Posterior vena cava (tissue), 2 donors: ENCODE measurements around the gene SYNE2. TPM values are rescaled to one million over a fixed set of nuclear protein-coding genes. Genes with fewer than 3 reads are reported as not detected.
"Not testable (repeated sequence)": the region's sequence is repeated elsewhere in the genome, so short reads cannot be mapped to it uniquely, and the experiment has no call there.

ENCODE experiments used
- DNase-seq: peaks from one replicate; pipeline ENCODE4 v3.0.0-alpha.2; 2020; ENCODE audit warnings: low spot score
- intact Hi-C, 2 donors: fragments of 100-400 bp; cut with DNase I; formaldehyde crosslinking; loops; one replicate each; pipeline versions ENCODE4 v1.14.1 to v1.14.2; 2022 to 2023
- total RNA-seq, 2 donors: library from RNA; stranded (reverse); fragmentation: NEBNext Ultra II Directional; extraction: Animal tissue kit (Norgen Biotek cat#: 25700); gene quantifications; one replicate each; pipeline ENCODE4 v1.2.1, GENCODE V29; 2021
- donor health status: DM: yes; HTN: yes; CAD: no.
- donor health status: DM: yes; HTN: yes; CAD: no.

Gene SYNE2
- total RNA-seq, 2 donors from 2014 or later: 63.4 to 83.9 TPM

DNA sequence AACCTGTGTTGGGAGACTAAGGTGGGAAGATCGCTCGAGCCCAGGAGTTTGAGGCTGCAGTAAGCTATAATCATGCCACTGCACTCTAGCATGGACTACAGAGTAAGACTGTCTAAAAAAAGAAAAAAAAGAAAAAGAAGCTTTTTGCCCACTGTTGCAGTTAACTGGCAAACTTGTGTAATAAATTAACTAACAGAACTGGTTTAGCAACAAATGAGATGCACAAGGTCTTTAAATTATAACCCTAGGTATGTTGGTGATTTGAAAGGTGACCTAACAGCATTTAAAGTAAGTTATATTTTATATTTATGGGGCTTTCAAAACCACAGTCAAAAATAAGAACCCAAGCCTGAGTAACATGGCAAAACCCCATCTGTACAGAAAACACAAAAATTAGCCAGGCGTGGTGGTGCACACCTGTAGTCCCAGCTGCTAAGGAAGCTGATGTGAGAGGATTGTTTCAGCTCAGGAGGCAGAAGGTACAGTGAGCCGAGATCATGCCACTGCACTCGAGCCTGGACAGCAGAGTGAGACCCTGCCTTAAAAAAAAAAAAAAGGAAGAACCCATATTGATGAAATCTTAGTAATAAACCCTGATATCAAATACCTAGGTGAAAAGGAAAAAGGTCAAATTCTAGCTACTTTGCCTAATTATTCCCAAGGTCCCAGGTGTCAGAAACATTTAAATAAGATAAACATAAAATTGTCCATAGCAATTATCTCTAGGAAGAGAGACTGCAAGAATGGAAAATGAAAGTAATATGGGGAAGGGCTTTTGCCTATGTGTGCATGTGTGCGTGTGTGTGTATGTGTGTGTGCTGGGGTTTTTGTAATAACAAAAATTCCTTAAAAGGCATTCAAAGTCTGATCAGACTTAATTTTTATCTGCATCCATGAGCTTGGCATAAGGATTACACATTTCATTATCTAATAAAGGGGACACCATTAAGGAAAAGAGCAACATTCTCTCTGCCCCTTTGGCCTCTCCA is 15.4 kb downstream of the SYNE2 start:
- DNase-seq: no peak
- intact Hi-C loops: no loop called here

GRCh38 chr14:63869940-63870752 is 17.3 kb downstream of the SYNE2 start:
- DNase-seq, intact Hi-C loops: not testable (repeated sequence)

GRCh38 chr14:63870753-63871037 is 17.9 kb downstream of the SYNE2 start:
- not testable (repeated sequence) for DNase-seq

GRCh38 chr14:63874223-63874622 is 21.4 kb downstream of the SYNE2 start:
- intact Hi-C loops: no loop called here
- DNase-seq: no peak

More at GRCh38 chr14:63870753-63871037, 17.9 kb downstream of the SYNE2 start:
- intact Hi-C loops: not testable (repeated sequence)

- intact Hi-C loops: no loop called here
Observed at GRCh38 chr14:63875311-63875710, 22.5 kb downstream of the SYNE2 start.

DNA sequence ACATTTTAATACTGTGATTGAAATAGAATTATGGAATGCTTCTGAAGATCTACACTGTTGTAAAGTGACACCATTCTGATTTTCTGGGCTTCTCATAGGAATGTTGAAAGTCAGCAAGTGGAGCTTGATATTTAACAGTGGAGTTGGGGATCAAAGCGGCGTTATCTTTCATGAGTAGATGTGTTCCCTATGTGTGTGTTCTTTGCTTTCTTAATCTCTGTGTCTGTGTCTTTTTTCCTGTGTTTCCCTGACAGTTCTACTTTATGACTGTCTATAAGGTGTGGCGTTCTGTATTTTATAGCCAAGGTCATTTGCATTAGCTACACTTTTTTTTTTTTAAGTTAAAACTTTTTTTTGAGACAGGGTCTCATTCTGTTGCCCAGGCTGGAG is 24.7 kb downstream of the SYNE2 start:
- no peak for DNase-seq
- intact Hi-C loops: no loop called here

More at GRCh38 chr14:63875311-63875710, 22.5 kb downstream of the SYNE2 start:
- no peak for DNase-seq

- intact Hi-C loops: no loop called here
- no peak for DNase-seq
Observed at GRCh38 chr14:63878052-63878451, 25.2 kb downstream of the SYNE2 start.

DNA sequence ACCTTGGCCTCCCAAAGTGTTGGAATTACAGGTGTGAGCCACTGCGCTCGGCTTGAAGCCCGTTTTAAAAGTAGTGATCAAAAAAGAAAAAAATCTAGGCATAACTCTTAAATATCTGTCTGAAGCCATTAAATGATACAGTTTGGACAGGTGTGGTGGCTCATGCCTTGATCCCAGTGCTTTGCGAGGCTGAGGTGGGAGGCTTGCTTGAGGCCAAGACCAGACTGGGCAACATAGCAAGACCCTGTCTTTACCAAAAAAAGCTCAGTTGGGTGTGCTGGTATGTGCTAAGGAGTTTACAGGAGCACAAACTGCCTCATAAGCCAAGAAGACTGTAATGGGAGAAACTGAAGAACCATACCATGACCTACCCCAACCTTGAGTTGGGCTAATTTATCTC is 26.0 kb downstream of the SYNE2 start:
- no peak for DNase-seq
- intact Hi-C loops: no loop called here

GRCh38 chr14:63881926-63882325 is 29.1 kb downstream of the SYNE2 start:
- intact Hi-C loops: no loop called here
- no peak for DNase-seq

DNA sequence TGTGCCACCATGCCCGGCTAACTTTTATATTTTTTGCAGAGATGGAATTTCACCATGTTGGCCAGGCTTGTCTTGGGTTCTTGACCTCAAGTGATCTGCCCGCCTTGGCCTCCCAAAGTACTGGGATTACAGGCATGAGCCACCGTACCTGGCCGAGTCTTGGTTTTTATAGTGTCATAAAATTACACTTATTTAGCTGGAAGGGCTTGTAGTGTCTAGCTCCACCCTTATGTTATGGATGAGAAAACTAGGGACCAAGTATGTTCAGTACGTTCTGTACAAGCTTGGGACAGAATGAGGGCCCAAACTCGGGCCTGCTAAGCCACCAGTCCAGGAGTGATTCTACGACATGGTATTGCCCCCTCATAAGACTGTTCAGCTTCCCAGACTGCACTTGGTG is 35.1 kb downstream of the SYNE2 start:
- intact Hi-C loops: no loop called here
- no peak for DNase-seq

- DNase-seq: no peak
- intact Hi-C loops: loop anchor here in 1 of 2 donors (5.0 kb wide), 1 partner anchor 38 kb away; the partner anchor contains the start of gene SYNE2
Observed at GRCh38 chr14:63890553-63890952, 37.7 kb downstream of the SYNE2 start.

DNA sequence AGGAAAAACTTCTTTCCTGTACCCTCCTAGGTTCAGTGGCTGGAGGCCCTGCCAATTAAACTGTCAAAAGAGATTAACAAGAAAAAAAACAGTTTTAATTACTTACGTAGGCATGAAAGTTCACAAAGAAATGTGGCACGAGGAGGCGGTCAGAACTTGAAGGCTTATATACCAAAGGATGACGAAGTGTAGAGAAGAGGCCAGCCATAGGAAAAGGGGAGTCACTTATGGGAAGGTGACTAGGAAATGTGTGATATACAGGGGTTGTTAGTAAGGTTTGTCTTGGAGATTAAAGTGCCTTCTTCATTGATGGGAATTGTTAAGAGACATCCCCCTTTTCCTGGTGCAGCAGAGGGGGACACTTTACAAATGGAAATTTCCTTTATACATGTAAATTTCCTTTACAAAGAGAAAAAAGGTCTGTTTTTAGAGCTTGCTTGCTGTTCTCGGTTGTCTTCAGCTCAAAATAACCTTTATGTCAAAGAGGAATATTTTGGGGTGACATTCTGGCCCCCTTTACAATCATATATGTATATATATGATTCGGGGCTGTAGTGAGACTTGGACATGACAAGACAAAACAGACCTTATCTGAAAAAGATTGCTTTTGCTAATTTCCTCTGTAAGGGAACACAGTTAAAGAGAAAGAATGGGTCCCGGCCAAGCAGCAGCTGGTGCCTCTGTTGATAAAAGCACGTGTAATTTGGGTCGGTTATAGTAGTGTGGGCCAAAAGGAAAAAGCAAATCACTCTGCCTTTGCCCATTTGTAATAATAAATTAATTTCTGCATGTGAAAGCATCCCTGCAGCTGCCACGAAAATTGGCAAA is 38.6 kb downstream of the SYNE2 start:
- intact Hi-C loops: loop anchor here in 1 of 2 donors (5.0 kb wide), 1 partner anchor 39 kb away; the partner anchor contains the start of gene SYNE2
- no peak for DNase-seq

DNA sequence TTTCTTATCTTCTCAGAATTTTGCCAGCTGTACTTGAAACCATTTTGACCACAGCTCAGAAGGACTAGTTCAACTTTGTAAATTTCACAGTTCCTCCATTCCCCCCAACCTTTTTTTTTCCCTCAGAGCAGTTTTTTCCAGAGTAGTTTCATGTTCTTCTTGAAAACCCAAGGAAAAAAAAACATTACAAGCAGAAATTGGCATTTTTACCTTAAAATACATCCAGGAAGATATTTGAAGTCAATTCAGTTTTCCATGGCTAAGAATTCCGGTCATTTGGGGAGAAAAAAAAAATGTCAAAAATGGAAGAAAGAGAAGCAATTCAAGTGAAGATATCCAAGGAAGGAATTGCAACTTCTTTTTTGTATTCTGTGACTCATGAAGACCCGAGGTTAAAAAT is 39.5 kb downstream of the SYNE2 start:
- DNase-seq: no peak
- intact Hi-C loops: loop anchor here in 1 of 2 donors (5.0 kb wide), 1 partner anchor 40 kb away; the partner anchor contains the start of gene SYNE2

DNA sequence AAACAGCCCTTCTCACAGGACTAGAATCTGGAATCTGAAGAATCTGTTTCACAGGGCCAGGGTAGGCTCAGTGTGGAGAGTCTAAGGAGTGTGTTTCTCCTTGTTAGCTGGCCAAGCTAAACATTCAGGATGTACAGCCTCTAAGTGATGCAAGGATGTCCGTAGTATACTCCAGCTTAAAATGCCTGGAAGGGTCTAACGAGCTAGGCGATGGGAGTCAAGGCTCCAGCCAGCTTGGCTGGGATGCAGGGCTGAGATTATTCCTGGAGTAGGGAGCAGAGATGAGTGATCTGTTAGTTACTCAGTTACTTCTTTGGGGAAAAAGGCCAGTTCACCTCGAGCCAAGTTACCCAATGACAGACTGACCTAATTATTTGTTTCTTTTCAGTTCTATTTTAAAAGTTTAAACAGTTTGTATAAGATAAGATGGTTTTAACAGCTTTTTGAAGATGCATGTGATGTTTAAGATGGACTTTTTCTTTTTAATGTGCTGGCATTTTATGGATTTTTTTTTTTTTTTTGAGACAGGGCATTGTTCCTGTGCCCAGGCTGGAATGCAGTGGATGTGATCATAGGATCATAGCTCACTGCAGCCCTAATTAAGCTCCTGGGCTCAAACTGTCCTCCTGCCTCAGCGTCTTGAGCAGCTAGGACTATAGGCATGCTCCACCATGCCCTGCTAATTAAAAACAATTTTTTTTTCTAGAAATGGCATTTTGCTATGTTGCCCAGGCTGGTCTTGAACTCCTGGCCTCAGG is 41.1 kb downstream of the SYNE2 start:
- intact Hi-C loops: loop anchor here in 1 of 2 donors (5.0 kb wide), 1 partner anchor 42 kb away; the partner anchor contains the start of gene SYNE2
- peak; percentile 91 for DNase-seq

- intact Hi-C loops: no loop called here
Observed at GRCh38 chr14:63895510-63895909, 42.7 kb downstream of the SYNE2 start.

GRCh38 chr14:63896278-63896720 is 43.5 kb downstream of the SYNE2 start:
- intact Hi-C loops: no loop called here
- no peak for DNase-seq

More at GRCh38 chr14:63895510-63895909, 42.7 kb downstream of the SYNE2 start:
- DNase-seq: no peak

DNA sequence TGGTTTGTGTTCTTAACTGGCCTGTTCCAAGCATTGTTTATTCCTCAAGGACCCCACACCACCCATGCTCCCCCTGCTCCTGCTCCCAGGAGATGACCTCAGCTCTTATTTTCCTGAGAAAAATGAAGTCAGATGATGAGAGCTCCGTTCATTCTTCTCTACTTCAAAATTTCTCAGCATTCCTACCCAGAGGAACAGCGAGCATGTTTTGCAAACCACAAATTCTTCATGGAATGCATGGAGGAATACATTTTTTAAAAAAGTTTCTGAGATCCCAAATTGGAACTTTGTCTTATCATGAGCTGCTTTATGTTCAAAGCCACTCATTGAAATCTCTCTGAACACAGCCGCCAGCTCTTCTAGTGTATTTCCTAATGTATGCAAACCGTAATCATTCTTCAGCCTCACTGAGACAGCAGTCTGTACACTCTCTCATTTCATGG is 44.9 kb downstream of the SYNE2 start:
- intact Hi-C loops: no loop called here
- no peak for DNase-seq

DNA sequence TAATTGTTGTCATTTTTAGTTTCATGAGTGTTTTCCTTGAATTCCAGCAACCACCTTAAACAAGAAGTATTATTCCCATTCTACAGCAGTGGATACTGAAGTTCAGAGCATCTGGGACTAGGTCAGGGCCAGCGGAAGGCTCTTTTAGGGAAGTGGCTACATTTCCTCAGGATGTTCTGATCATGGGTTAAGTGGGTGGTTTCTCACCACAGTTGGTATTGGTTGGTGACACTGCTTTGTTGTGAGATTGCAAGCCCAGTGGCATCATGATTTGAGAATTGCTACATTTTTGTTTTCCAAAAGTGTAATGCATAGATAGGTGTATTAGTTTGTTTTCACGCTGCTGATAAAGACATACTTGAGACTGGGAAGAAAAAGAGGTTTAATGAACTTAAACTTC is 47.1 kb downstream of the SYNE2 start:
- no peak for DNase-seq
- intact Hi-C loops: no loop called here
